ENCODE data around the gene GPRASP1. TPM values are rescaled to one million over a fixed set of nuclear protein-coding genes. Genes with fewer than 3 reads are reported as not detected.

GPRASP1 gene
- total RNA-seq, 1 experiment from 2014 or later: 0.48 TPM

GRCh38 chrX:102684772-102685520 is 33.7 kb downstream of the GPRASP1 start:
- no peak for DNase-seq (ENCODE audit: low read depth, low spot score)

GRCh38 chrX:102694749-102695148 is 43.5 kb downstream of the GPRASP1 start:
- in situ Hi-C loops (cut with HindIII; ENCODE audit: low pct_unique_long_range_greater_than_20kb, low sequenced_read_pairs): no loop called here
- DNase-seq (ENCODE audit: low read depth, low spot score): no peak

More at GRCh38 chrX:102684772-102685520, 33.7 kb downstream of the GPRASP1 start:
- in situ Hi-C loops (cut with HindIII; ENCODE audit: low pct_unique_long_range_greater_than_20kb, low sequenced_read_pairs): no loop called here

- no peak for DNase-seq (ENCODE audit: low read depth, low spot score)
- in situ Hi-C loops (cut with HindIII; ENCODE audit: low pct_unique_long_range_greater_than_20kb, low sequenced_read_pairs): no loop called here
These were observed 45.0 kb downstream of the GPRASP1 start for GRCh38 chrX:102696306-102696705.

- no peak for DNase-seq (ENCODE audit: low read depth, low spot score)
- in situ Hi-C loops (cut with HindIII; ENCODE audit: low pct_unique_long_range_greater_than_20kb, low sequenced_read_pairs): no loop called here
These were observed 46.2 kb downstream of the GPRASP1 start for GRCh38 chrX:102697494-102697893.

Small RNA genes within 50 kb of the gene (small RNA-seq; reads per million reads assigned to genes)
- gene RNU6-589P: 0 reads per million in 2 experiments

Other genes starting within 250 kb of the GPRASP1 start
- 0.13 and 0.16 TPM in 2 replicates for gene NXF2B, start 211.5 kb upstream of the GPRASP1 start, total RNA-seq (2014; rRNA removed; shearing (Covaris generic))
- gene TCP11X2, start 179.7 kb upstream of the GPRASP1 start, total RNA-seq (2014; rRNA removed; shearing (Covaris generic)): not detected in 2 replicates
- gene TMSB15A, start 134.7 kb upstream of the GPRASP1 start, total RNA-seq (2014; rRNA removed; shearing (Covaris generic)): 4.2 and 6.0 TPM in 2 replicates
- 26.1 and 29.3 TPM in 2 replicates for gene ARMCX5, start 52.0 kb upstream of the GPRASP1 start, total RNA-seq (2014; rRNA removed; shearing (Covaris generic))
- gene GPRASP2, start 61.0 kb downstream of the GPRASP1 start, total RNA-seq (2014; rRNA removed; shearing (Covaris generic)): 6.7 and 10.4 TPM in 2 replicates
- 1.5 and 2.2 TPM in 2 replicates for gene GPRASP3, start 69.3 kb downstream of the GPRASP1 start, total RNA-seq (2014; rRNA removed; shearing (Covaris generic))

All from SK-MEL-5 (cell line).